ENCODE measurements around the gene CLASP1.

DNA sequence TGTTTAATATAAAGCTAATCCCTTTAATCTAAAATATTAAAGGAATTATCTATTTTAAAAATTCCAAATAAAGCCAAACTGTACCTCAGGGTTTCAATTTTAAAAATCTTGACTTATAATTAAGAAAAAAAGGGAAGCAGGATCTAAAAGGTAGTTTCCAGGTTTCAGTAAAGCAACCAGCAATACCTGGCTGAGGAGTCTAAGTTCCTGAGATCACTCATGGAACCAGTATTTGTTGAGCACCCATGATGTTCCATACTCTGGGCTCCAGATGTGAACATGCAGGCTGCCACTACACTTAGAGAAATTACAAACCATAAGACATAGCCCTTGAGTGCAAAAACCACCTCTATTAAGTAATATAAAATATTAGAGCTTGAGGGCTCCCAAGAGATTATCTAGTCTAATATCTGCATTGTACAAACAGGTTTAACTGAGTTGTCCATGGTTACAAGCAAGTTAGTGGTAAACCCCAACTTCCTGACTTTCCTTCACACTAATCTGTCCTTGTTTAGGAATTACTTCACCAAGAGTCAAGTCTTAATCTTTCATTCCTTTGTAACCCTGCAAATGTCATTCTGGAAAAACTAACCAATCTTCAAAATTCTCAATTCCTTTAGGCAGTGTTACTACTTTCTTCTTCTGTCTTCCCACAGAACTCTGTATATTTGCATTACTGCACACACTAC, 49.2 kb downstream of the CLASP1 start:
- TF ChIP-seq POLR2A (IDR thresholded peaks at IDR 0.05) = no peak
- TF ChIP-seq, protein P1, sequence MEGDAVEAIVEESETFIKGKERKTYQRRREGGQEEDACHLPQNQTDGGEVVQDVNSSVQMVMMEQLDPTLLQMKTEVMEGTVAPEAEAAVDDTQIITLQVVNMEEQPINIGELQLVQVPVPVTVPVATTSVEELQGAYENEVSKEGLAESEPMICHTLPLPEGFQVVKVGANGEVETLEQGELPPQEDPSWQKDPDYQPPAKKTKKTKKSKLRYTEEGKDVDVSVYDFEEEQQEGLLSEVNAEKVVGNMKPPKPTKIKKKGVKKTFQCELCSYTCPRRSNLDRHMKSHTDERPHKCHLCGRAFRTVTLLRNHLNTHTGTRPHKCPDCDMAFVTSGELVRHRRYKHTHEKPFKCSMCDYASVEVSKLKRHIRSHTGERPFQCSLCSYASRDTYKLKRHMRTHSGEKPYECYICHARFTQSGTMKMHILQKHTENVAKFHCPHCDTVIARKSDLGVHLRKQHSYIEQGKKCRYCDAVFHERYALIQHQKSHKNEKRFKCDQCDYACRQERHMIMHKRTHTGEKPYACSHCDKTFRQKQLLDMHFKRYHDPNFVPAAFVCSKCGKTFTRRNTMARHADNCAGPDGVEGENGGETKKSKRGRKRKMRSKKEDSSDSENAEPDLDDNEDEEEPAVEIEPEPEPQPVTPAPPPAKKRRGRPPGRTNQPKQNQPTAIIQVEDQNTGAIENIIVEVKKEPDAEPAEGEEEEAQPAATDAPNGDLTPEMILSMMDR (IDR thresholded peaks at IDR 0.05) = no peak
